ENCODE data around the gene CLDN9. TPM values are rescaled to one million over a fixed set of nuclear protein-coding genes. Genes with fewer than 3 reads are reported as not detected.

Gene CLDN9
- polyA plus RNA-seq, 4 donors = 2.2 to 4.8 (median 2.9) TPM

Other genes starting within 250 kb of the CLDN9 start
- gene ELOB, start 235.6 kb upstream of the CLDN9 start, polyA plus RNA-seq (ENCODE audit: insufficient read length in 4 of 4) = 100 to 1,000 TPM; 205 to 367 (median 263) TPM
- under 1 TPM in 3 of 4 donors, not detected in 1; 0.13 to 0.97 (median 0.46) TPM for gene PRSS33, start 225.4 kb upstream of the CLDN9 start, polyA plus RNA-seq (ENCODE audit: insufficient read length in 4 of 4)
- gene PRSS41, start 214.5 kb upstream of the CLDN9 start, polyA plus RNA-seq (ENCODE audit: insufficient read length in 4 of 4) = not detected
- not detected for gene PRSS21, start 195.7 kb upstream of the CLDN9 start, polyA plus RNA-seq (ENCODE audit: insufficient read length in 4 of 4)
- 1 to 10 TPM in 1 of 4 donors, under 1 TPM in 3; 0.19 to 1.2 (median 0.61) TPM for gene ZG16B, start 182.6 kb upstream of the CLDN9 start, polyA plus RNA-seq (ENCODE audit: insufficient read length in 4 of 4)
- gene PRSS22, start 154.8 kb upstream of the CLDN9 start, polyA plus RNA-seq (ENCODE audit: insufficient read length in 4 of 4) = 10 to 100 TPM in 1 of 4 donors, 1 to 10 TPM in 3; 6.3 to 16.6 (median 8.4) TPM
- gene FLYWCH2, start 129.7 kb upstream of the CLDN9 start, polyA plus RNA-seq (ENCODE audit: insufficient read length in 4 of 4) = 10 to 100 TPM; 21.9 to 38.4 (median 27.9) TPM
- 10 to 100 TPM; 19.3 to 40.9 (median 25.4) TPM for gene FLYWCH1, start 101.0 kb upstream of the CLDN9 start, polyA plus RNA-seq (ENCODE audit: insufficient read length in 4 of 4)
- gene KREMEN2, start 48.6 kb upstream of the CLDN9 start, polyA plus RNA-seq (ENCODE audit: insufficient read length in 4 of 4) = 1 to 10 TPM; 1.1 to 2.7 (median 2.3) TPM
- 10 to 100 TPM in 2 of 4 donors, 1 to 10 TPM in 2; 8.7 to 11.4 (median 9.9) TPM for gene PAQR4, start 43.6 kb upstream of the CLDN9 start, polyA plus RNA-seq (ENCODE audit: insufficient read length in 4 of 4)
- 10 to 100 TPM in 3 of 4 donors, 1 to 10 TPM in 1; 9.8 to 29.0 (median 20.1) TPM for gene PKMYT1, start 32.5 kb upstream of the CLDN9 start, polyA plus RNA-seq (ENCODE audit: insufficient read length in 4 of 4)
- 10 to 100 TPM; 32.8 to 39.4 (median 35.9) TPM for gene CLDN6, start 5.3 kb downstream of the CLDN9 start, polyA plus RNA-seq (ENCODE audit: insufficient read length in 4 of 4)
- 10 to 100 TPM; 10.1 to 23.1 (median 16.9) TPM for gene TNFRSF12A, start 7.4 kb downstream of the CLDN9 start, polyA plus RNA-seq (ENCODE audit: insufficient read length in 4 of 4)
- 10 to 100 TPM; 54.2 to 86.5 (median 68.9) TPM for gene HCFC1R1, start 11.0 kb downstream of the CLDN9 start, polyA plus RNA-seq (ENCODE audit: insufficient read length in 4 of 4)
- gene THOC6, start 11.1 kb downstream of the CLDN9 start, polyA plus RNA-seq (ENCODE audit: insufficient read length in 4 of 4) = 10 to 100 TPM; 28.5 to 36.4 (median 33.1) TPM
- 1 to 10 TPM; 1.5 to 6.9 (median 2.5) TPM for gene BICDL2, start 24.0 kb downstream of the CLDN9 start, polyA plus RNA-seq (ENCODE audit: insufficient read length in 4 of 4)
- 1 to 10 TPM in 2 of 4 donors, under 1 TPM in 2; 0.51 to 3.2 (median 1.2) TPM for gene MMP25, start 33.6 kb downstream of the CLDN9 start, polyA plus RNA-seq (ENCODE audit: insufficient read length in 4 of 4)
- 10 to 100 TPM; 28.2 to 40.2 (median 32.9) TPM for gene IL32, start 52.7 kb downstream of the CLDN9 start, polyA plus RNA-seq (ENCODE audit: insufficient read length in 4 of 4)
- under 1 TPM; 0.18 to 0.49 (median 0.20) TPM for gene ZSCAN10, start 86.4 kb downstream of the CLDN9 start, polyA plus RNA-seq (ENCODE audit: insufficient read length in 4 of 4)
- gene ZNF205, start 99.7 kb downstream of the CLDN9 start, polyA plus RNA-seq (ENCODE audit: insufficient read length in 4 of 4) = 10 to 100 TPM; 15.7 to 22.6 (median 17.8) TPM
- 10 to 100 TPM in 3 of 4 donors, 1 to 10 TPM in 1; 9.6 to 16.4 (median 15.4) TPM for gene ZNF213, start 122.1 kb downstream of the CLDN9 start, polyA plus RNA-seq (ENCODE audit: insufficient read length in 4 of 4)
- not detected for gene OR1F1, start 175.3 kb downstream of the CLDN9 start, polyA plus RNA-seq (ENCODE audit: insufficient read length in 4 of 4)
- 10 to 100 TPM; 12.2 to 14.3 (median 13.3) TPM for gene ZNF200, start 222.2 kb downstream of the CLDN9 start, polyA plus RNA-seq (ENCODE audit: insufficient read length in 4 of 4)
- under 1 TPM; 0.16 to 0.51 (median 0.29) TPM for gene MEFV, start 243.7 kb downstream of the CLDN9 start, polyA plus RNA-seq (ENCODE audit: insufficient read length in 4 of 4)